DND-41 (cell line): ENCODE results near the gene ACSL1.

Experiments
- ATAC-seq: fragments of 200-7000 bp; cut with Tn5 transposase; 3 replicates; pipeline ENCODE4 v1.9.1; 2021; ENCODE audit warnings: low read depth; ENCODE audit not compliant: insufficient read depth
- DNase-seq: peaks from one replicate; pipeline ENCODE4 v3.0.0-alpha.2; 2020
- H2AFZ ChIP-seq: 2 replicates; pipeline ENCODE4 v1.6.0; 2012; ENCODE audit warnings: low read depth, low read length
- H3K27ac ChIP-seq: 2 replicates; pipeline ENCODE4 v1.5.1; 2012; ENCODE audit warnings: low read length, inconsistent platforms
- H3K27me3 ChIP-seq: fragments of 200-600 bp; sonication (generic); 2 replicates; pipeline ENCODE4 v1.6.0; 2012; ENCODE audit warnings: low read length, mild to moderate bottlenecking, inconsistent platforms; ENCODE audit not compliant: insufficient read depth, poor library complexity
- H3K36me3 ChIP-seq: 2 replicates; pipeline ENCODE4 v1.5.1; 2012; ENCODE audit warnings: low read length, inconsistent platforms; ENCODE audit not compliant: insufficient read depth
- H3K4me1 ChIP-seq: 2 replicates; pipeline ENCODE4 v1.5.1; 2012; ENCODE audit warnings: mild to moderate bottlenecking, low read length; ENCODE audit not compliant: insufficient read depth
- H3K4me2 ChIP-seq: 2 replicates; pipeline ENCODE4 v1.6.0; 2012; ENCODE audit warnings: mild to moderate bottlenecking, moderate library complexity, low read length, inconsistent platforms; ENCODE audit not compliant: insufficient read depth
- H3K4me3 ChIP-seq, 2 experiments: fragments of 200-600 bp in 1 of 2; shearing (Covaris generic) in 1 of 2; 2 replicates each; pipeline ENCODE4 v1.5.1; 2012 to 2016; ENCODE audit warnings: inconsistent platforms in 2 of 2, low read length in 2 of 2, mild to moderate bottlenecking in 2 of 2, low read depth in 1 of 2, moderate library complexity in 1 of 2
- H3K79me2 ChIP-seq: 2 replicates; pipeline ENCODE4 v1.6.0; 2012; ENCODE audit warnings: low read length, inconsistent platforms; ENCODE audit not compliant: insufficient read depth
- H3K9ac ChIP-seq: 2 replicates; pipeline ENCODE4 v1.6.0; 2012; ENCODE audit warnings: low read depth, mild to moderate bottlenecking, inconsistent platforms, low read length, moderate library complexity
- H3K9me3 ChIP-seq: 2 replicates; pipeline ENCODE4 v1.5.1; 2012; ENCODE audit warnings: low read length, moderate library complexity, mild to moderate bottlenecking, inconsistent platforms; ENCODE audit not compliant: insufficient read depth, severe bottlenecking
- H4K20me1 ChIP-seq: 2 replicates; pipeline ENCODE4 v1.6.0; 2012; ENCODE audit warnings: low read length; ENCODE audit not compliant: insufficient read depth
- EZH2 ChIP-seq: IDR thresholded peaks from 3 replicates; pipeline ENCODE4 v1.6.1; 2012; ENCODE audit warnings: borderline replicate concordance, low read depth, mild to moderate bottlenecking, moderate library complexity, low read length, inconsistent platforms; ENCODE audit not compliant: severe bottlenecking
- TF ChIP-seq, protein P1 (sequence below): IDR thresholded peaks from 2 replicates; pipeline ENCODE4 v1.5.1; 2012; ENCODE audit warnings: borderline replicate concordance, low read length, moderate library complexity, mild to moderate bottlenecking; ENCODE audit not compliant: poor library complexity, severe bottlenecking; ENCODE audit errors: extremely low read depth

Gene ACSL1

DNA sequence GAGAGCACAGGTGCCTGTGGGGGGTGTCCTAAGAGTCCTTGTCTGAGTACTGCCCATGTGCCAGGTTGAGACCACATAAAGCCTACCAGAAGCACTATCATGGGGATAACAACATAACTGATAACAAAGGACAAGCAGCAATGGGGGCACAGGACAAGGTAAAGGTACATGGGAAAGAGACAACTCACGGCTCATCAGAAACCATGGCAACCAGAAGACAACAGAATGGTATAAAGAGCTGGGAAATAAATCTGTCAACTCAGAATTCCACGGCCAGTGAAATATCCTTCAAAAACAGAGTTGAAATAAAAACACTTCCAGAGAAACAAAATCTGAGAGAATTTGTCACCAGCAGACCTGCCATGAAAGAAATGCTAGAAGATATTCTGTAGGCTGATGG lies 111.9 kb downstream of the ACSL1 start:
- no peak overlapping the region for H3K27ac ChIP-seq
- no peak overlapping the region for H3K4me2 ChIP-seq
- H3K79me2 ChIP-seq = peaks cover 42% of the 10 kb centered on the region
- no peak for TF ChIP-seq EZH2
- TF ChIP-seq, protein P1, sequence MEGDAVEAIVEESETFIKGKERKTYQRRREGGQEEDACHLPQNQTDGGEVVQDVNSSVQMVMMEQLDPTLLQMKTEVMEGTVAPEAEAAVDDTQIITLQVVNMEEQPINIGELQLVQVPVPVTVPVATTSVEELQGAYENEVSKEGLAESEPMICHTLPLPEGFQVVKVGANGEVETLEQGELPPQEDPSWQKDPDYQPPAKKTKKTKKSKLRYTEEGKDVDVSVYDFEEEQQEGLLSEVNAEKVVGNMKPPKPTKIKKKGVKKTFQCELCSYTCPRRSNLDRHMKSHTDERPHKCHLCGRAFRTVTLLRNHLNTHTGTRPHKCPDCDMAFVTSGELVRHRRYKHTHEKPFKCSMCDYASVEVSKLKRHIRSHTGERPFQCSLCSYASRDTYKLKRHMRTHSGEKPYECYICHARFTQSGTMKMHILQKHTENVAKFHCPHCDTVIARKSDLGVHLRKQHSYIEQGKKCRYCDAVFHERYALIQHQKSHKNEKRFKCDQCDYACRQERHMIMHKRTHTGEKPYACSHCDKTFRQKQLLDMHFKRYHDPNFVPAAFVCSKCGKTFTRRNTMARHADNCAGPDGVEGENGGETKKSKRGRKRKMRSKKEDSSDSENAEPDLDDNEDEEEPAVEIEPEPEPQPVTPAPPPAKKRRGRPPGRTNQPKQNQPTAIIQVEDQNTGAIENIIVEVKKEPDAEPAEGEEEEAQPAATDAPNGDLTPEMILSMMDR = no peak
- no peaks in the 10 kb centered on the region for H3K9me3 ChIP-seq
- DNase-seq (no peak), ATAC-seq (no peak)
- no peak overlapping the region for H3K9ac ChIP-seq
- H3K4me1 ChIP-seq = no peaks in the 10 kb centered on the region
- H3K27me3 ChIP-seq = no peaks in the 10 kb centered on the region
- H3K36me3 ChIP-seq = peaks cover 97% of the 10 kb centered on the region
- peaks cover 27% of the 10 kb centered on the region for H4K20me1 ChIP-seq
- no peak overlapping the region for H3K4me3 ChIP-seq
- no peak overlapping the region for H2AFZ ChIP-seq

GRCh38 chr4:184712322-184712721 lies 113.4 kb downstream of the ACSL1 start:
- H3K4me2 ChIP-seq = no peak overlapping the region
- DNase-seq (no peak), ATAC-seq (no peak)
- H3K36me3 ChIP-seq = peaks cover 94% of the 10 kb centered on the region
- no peak for TF ChIP-seq EZH2
- TF ChIP-seq, protein P1 = no peak
- H3K9ac ChIP-seq = no peak overlapping the region
- peaks cover 17% of the 10 kb centered on the region; the same call in 1 of the 2 replicates for H4K20me1 ChIP-seq
- no peaks in the 10 kb centered on the region for H3K4me1 ChIP-seq
- no peak overlapping the region for H3K27ac ChIP-seq
- peaks cover 36% of the 10 kb centered on the region for H3K79me2 ChIP-seq
- H3K9me3 ChIP-seq = no peaks in the 10 kb centered on the region
- H3K4me3 ChIP-seq = no peak overlapping the region
- H3K27me3 ChIP-seq = no peaks in the 10 kb centered on the region
- no peak overlapping the region for H2AFZ ChIP-seq

DNA sequence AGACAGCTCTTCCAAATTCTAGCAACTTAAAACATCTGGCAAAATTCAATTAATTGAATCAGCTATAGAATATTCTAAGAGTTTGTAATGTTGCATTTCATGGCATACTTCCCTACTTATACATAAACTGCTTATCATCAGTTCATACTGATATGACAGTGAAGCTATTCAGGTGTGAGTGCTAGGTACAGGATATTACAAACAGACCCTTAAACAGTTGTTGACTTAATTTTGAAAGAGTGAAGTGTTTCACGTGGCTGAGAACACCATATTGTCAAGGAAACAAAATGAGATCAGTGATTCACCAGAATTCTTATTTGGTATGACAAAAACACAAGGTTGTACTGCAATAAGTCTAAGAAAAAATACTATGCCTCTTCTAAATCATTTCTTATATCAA lies 119.3 kb downstream of the ACSL1 start:
- Histone ChIP-seq H3K79me2 (peaks cover 42% of the 10 kb centered on the region), H3K4me1 (no peaks in the 10 kb centered on the region), H3K36me3 (peaks cover 95% of the 10 kb centered on the region), H3K27ac (no peak overlapping the region), H3K4me2 (no peak overlapping the region), H4K20me1 (peaks cover 28% of the 10 kb centered on the region; the same call in 1 of the 2 replicates), H2AFZ (no peak overlapping the region), H3K9me3 (no peaks in the 10 kb centered on the region), H3K9ac (no peak overlapping the region), H3K4me3 (no peak overlapping the region), H3K27me3 (no peaks in the 10 kb centered on the region)
- TF ChIP-seq EZH2 = no peak
- TF ChIP-seq, protein P1 = no peak
- ATAC-seq (no peak), DNase-seq (no peak)

- Histone ChIP-seq H3K4me2 (no peak overlapping the region), H3K4me3 (no peak overlapping the region), H3K27ac (no peak overlapping the region), H2AFZ (no peak overlapping the region), H3K79me2 (peaks cover 40% of the 10 kb centered on the region), H3K9ac (no peak overlapping the region), H4K20me1 (peaks cover 28% of the 10 kb centered on the region; the same call in 1 of the 2 replicates), H3K36me3 (peaks cover 95% of the 10 kb centered on the region), H3K4me1 (no peaks in the 10 kb centered on the region), H3K9me3 (no peaks in the 10 kb centered on the region), H3K27me3 (no peaks in the 10 kb centered on the region)
- ATAC-seq (peak; percentile 39; the same call in 1 of the 3 replicates), DNase-seq (no peak)
- no peak for TF ChIP-seq EZH2
- TF ChIP-seq, protein P1 = no peak
These were observed 120.1 kb downstream of the ACSL1 start for GRCh38 chr4:184705692-184706091.
